RWPE2 (cell line): ENCODE measurements around the gene EIF6.

Source experiments
- ATAC-seq: fragments of 200-7000 bp; cut with Tn5 transposase; 3 replicates; pipeline ENCODE4 v1.9.1; 2021; ENCODE audit warnings: low read depth
- DNase-seq: peaks from one replicate; pipeline ENCODE4 v3.0.0-alpha.2; 2020; ENCODE audit warnings: low spot score
- H3K27ac ChIP-seq: fragments of 450-650 bp; 2 replicates; pipeline ENCODE4 v1.5.1; 2017; ENCODE audit warnings: mild to moderate bottlenecking; ENCODE audit not compliant: poor library complexity, severe bottlenecking
- H3K27me3 ChIP-seq: fragments of 250-450 bp; sonication (Bioruptor Pico); 2 replicates; pipeline ENCODE4 v1.5.1; 2021; ENCODE audit warnings: mild to moderate bottlenecking, moderate library complexity; ENCODE audit not compliant: insufficient read depth, poor library complexity, severe bottlenecking
- H3K36me3 ChIP-seq: fragments of 250-450 bp; sonication (Bioruptor Pico); 2 replicates; pipeline ENCODE4 v1.5.1; 2020; ENCODE audit warnings: low read depth, mild to moderate bottlenecking, moderate library complexity
- H3K4me1 ChIP-seq: fragments of 250-450 bp; sonication (Bioruptor Pico); 2 replicates; pipeline ENCODE4 v1.5.1; 2021; ENCODE audit warnings: mild to moderate bottlenecking, moderate library complexity; ENCODE audit not compliant: insufficient read depth, poor library complexity, severe bottlenecking
- H3K4me3 ChIP-seq: fragments of 250-450 bp; sonication (Bioruptor Pico); 2 replicates; pipeline ENCODE4 v1.5.1; 2021; ENCODE audit warnings: mild to moderate bottlenecking, moderate library complexity; ENCODE audit not compliant: severe bottlenecking
- H3K9me3 ChIP-seq: fragments of 250-450 bp; sonication (Bioruptor Pico); 2 replicates; pipeline ENCODE4 v1.5.1; 2021; ENCODE audit warnings: mild to moderate bottlenecking, moderate library complexity; ENCODE audit not compliant: severe bottlenecking
- CTCF ChIP-seq: fragments of 450-650 bp; IDR thresholded peaks from one replicate; pipeline ENCODE4 v1.5.1; 2017; ENCODE audit warnings: mild to moderate bottlenecking, moderate library complexity; ENCODE audit not compliant: poor library complexity, severe bottlenecking

Gene EIF6

GRCh38 chr20:35284267-35284991 is at the start of gene EIF6:
EIF6 (minus strand) TSS chr20:35284772; CDS start chr20:35284487, 285 bp downstream.
- TF ChIP-seq CTCF, result no peak
- peak; percentile 89 for ATAC-seq
- Histone ChIP-seq H3K9me3 (no peaks in the 10 kb centered on the region), H3K27ac (peak within 1 kb of the TSS; percentile 88), H3K36me3 (peaks cover 46% of the 10 kb centered on the region), H3K27me3 (no peaks in the 10 kb centered on the region), H3K4me3 (peak within 1 kb of the TSS; percentile 71), H3K4me1 (peaks cover 22% of the 10 kb centered on the region)
- DNase-seq, result peak; percentile 97

- TF ChIP-seq CTCF, result no peak
- ATAC-seq (no peak), DNase-seq (no peak)
- H3K27ac ChIP-seq, result no peak overlapping the region
- H3K4me3 ChIP-seq, result no peak overlapping the region
- H3K4me1 ChIP-seq, result peaks cover 19% of the 10 kb centered on the region
- H3K9me3 ChIP-seq, result no peaks in the 10 kb centered on the region
- H3K36me3 ChIP-seq, result peaks cover 16% of the 10 kb centered on the region
- H3K27me3 ChIP-seq, result no peaks in the 10 kb centered on the region
These were observed 49.0 kb upstream of the EIF6 start for GRCh38 chr20:35333606-35334005.

GRCh38 chr20:35332540-35333200 is 48.1 kb upstream of the EIF6 start:
- no peak for DNase-seq
- ATAC-seq, result no peak

GRCh38 chr20:35329435-35330139 is 45.0 kb upstream of the EIF6 start:
- H3K36me3 ChIP-seq, result peaks cover 12% of the 10 kb centered on the region
- DNase-seq (no peak), ATAC-seq (peak; percentile 83)
- H3K4me3 ChIP-seq, result no peak overlapping the region
- peak; percentile 98 for TF ChIP-seq CTCF
- H3K27me3 ChIP-seq, result no peaks in the 10 kb centered on the region
- H3K9me3 ChIP-seq, result no peaks in the 10 kb centered on the region
- H3K4me1 ChIP-seq, result peaks cover 26% of the 10 kb centered on the region
- H3K27ac ChIP-seq, result peak overlapping the region; percentile 55

More at GRCh38 chr20:35332540-35333200, 48.1 kb upstream of the EIF6 start:
- Histone ChIP-seq H3K4me1 (peaks cover 18% of the 10 kb centered on the region), H3K4me3 (no peak overlapping the region), H3K27ac (no peak overlapping the region), H3K36me3 (peaks cover 17% of the 10 kb centered on the region), H3K27me3 (no peaks in the 10 kb centered on the region), H3K9me3 (no peaks in the 10 kb centered on the region)
- TF ChIP-seq CTCF, result no peak
